NCI-H1048 (cell line): ENCODE results near the gene CNGB1.
"Not testable (repeated sequence)": the region's sequence is repeated elsewhere in the genome, so short reads cannot be mapped to it uniquely, and the experiment has no call there.

Experiments used
- DNase-seq: peaks from one replicate; lab custom pipeline; 2025; lab: John Stamatoyannopoulos, UW

Gene CNGB1

GRCh38 chr16:57857991-57858390 lies 112.9 kb downstream of the CNGB1 start:
- not testable (repeated sequence) for DNase-seq

DNA sequence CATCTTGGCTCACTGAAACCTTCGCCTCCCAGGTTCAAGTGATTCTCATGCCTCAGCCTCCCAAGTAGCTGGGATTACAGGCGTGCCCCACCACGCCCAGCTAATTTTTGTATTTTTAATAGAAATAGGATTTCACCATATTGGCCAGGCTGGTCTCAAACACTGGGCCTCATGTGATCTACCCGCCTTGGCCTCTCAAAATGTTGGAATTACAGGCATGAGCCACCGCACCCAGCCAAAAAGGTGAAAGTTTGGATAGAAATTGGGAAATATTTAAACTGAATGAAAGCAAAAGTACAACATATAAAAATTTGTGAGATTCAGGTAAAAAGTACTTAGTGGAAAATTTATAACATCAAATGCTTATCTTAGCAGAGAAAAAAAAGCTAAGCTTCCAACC lies 115.7 kb downstream of the CNGB1 start:
- DNase-seq, result no peak

- no peak for DNase-seq
These were observed 118.7 kb downstream of the CNGB1 start for GRCh38 chr16:57852189-57852588.

DNA sequence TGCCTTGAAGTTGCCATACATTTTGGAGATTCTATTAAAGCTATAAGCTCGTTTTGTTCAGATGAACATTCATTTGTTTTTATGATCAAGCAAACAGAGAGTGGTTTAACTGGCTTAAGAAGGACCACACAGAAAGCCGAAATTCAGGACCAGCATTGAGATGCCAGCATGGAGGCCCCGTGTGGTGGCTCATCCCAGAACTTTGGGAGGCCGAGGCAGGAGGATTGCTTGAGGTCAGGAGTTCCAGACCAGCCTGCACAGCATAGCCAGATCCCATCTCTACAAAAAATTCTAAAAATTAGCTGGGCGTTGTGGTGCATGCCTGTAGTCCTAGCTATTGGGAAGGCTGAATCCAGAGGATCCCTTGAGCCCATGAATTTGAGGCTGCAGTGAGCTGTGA lies 122.7 kb downstream of the CNGB1 start:
- no peak for DNase-seq

GRCh38 chr16:57846931-57847330 lies 124.0 kb downstream of the CNGB1 start:
- DNase-seq, result not testable (repeated sequence)

DNA sequence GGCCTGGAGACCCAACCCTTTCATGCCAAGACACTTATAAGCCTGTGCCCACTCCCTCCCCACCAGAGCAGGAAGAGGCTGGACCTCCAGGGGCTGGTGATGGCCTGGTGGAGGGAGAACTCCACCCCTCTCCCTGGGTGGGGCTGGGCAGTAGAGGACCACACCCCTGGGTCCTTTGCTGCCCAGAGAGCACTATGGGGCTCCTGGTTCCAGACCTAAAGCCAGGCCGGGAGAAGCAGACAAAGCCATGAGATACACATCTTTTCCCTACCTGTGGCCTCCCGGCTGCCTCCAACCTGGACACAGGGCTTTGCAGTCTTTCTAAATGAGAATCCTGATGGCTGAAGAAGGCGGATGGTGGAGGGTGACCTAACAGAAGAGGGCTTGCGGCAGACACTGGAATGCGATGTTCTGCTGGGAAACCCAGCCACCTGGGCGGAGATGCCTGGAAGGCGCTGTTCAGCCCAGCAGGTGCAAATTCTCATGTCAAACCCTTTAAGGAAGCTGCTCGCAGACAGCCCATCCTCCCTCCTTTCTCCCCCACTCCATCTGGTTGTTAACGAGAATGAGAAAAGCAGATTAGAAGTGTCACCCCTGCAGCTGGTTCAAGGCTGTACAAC lies 124.7 kb downstream of the CNGB1 start:
- DNase-seq, result no peak

DNA sequence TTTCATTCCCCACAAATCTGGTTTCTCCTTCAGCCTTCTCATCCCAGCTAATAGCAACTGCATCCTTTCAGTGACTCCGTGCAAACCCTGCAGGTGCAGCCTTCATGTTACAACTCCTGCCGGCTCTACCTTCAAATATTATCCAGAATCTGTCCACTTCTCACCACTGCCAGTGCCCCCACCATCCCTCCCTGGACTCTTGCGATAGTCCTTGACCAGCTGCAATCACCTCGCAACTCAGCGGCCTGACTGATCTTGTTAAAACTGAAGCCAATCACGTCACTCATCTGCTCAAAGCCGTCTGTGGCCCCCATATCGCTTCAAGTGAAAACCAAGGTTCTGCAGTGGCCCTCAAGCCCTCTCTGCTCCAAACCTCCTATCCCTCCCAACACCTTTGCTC lies 125.8 kb downstream of the CNGB1 start:
- no peak for DNase-seq

DNA sequence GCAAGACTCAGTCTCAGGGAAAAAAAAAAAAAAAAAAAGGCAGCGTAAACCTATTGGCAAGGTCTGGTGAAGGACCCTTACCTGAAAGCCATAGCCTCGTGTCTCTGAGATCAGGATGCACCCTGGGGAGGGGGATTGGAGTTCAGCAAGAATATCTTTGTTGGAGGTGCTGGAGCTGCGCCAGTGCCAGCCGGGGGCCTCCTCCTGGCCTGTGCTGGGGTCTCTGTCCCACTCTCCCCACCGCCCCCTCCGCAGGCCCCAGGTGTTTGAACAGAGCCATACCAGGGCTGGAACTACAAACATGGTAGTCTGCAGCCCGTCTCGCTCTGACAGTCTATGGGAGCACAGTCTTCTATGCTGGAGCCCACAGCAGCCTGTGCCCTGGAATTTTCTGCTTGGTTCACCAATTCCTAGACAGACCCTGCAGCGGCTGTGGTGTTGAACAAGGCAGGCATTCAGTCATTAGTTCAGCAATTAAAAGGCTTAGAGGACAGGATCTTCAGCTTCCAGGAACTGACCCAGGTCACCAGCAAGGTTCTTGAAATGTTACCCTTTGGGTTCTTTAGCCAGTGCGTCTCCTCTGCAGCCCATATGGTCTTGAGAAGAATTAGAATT lies 126.4 kb downstream of the CNGB1 start:
- no peak for DNase-seq

DNA sequence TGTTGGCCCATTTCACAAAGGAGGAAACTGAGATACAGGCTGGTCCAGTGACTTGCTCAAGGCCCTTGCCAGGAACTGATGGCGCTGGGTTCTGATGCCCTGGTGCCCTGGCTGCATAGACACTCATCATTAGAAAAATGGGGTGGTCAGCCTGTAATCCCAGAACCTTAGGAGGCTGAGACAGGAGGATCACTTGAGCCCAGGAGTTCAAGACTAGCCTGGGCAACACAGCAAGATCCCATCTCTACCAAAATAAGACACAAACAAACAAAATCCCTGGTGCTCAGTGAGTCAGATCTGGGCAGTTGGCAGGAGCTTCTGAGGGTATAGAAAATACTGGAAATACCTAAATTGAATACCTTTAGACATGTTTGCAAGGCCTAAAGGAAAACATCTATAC lies 127.5 kb downstream of the CNGB1 start:
- no peak for DNase-seq

DNA sequence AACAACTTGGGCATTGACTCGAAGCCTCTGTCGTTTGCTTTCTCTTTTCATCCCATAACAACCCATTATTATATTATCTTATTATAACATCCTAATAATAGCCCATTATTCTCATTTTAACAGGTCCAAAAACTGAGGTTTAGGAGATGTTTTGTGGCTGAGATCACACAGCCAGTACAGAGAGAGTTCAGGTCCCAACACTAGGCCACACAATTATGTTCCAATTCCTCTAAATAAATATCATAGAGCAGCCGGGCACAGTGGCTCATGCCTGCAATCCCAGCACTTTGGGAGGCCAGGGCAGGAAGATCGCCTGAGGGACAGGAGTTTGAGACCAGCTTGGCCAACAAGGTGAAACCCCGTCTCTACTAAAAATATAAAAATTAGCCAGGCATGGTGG lies 128.3 kb downstream of the CNGB1 start:
- DNase-seq, result no peak

GRCh38 chr16:57840833-57841232 lies 130.1 kb downstream of the CNGB1 start:
- DNase-seq, result no peak

- DNase-seq, result no peak
These were observed 132.8 kb downstream of the CNGB1 start for GRCh38 chr16:57838161-57838560.

DNA sequence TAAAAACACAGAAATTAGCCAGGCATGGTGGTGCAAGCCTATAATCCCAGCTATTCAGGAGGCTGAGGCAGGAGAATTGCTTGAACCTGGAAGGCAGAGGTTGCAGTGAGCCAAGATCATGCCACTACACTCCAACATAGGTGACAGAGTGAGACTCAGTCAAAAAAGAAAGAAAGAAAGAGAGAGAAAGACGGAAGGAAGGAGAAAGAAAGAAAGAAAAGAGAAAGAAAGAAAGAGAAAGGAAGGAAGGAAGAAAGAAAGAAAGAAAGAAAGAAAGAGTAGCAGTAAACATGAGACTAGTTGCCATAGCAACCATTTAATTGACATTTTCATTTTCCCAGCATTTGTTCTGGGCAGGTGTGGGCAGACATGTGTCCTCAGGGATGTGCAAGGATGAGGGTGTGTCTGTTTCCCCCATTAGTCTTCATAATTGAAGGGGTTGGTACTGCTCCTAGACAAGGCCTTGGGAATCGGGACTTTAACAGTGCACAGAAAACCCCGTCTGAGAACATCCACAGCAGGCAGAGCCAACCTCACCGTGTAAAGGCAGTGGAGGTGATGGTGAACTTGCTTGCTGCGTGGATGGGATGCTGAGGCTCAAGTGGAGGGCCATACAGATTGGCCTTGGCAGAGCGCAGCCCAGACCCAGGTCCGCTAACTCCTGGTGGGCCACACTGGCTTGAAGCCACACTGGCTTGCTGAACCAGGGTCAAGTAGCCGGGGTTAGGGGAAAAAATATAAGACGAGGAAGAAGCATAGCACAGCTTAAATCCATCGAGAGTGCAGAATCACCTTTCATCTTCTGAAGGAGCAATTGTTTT lies 133.4 kb downstream of the CNGB1 start:
- DNase-seq, result no peak

DNA sequence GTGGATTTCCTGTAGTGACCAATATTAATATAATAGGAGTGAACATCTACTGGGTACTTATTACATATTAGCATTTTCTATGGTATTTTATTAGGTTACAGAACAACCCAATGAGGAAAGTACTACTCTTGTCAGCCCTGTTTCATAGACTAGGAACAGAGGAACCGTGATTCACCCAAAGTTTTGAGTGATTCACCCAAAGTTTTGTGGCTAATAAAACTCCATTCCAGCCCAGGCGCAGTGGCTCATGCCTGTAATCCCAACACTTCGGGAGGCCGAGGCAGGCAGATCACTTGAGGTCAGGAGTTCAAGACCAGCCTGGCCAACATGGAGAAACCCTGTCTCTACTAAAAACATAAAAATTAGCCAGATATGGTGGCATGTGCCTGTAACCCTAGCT lies 135.5 kb downstream of the CNGB1 start:
- not testable (repeated sequence) for DNase-seq

DNA sequence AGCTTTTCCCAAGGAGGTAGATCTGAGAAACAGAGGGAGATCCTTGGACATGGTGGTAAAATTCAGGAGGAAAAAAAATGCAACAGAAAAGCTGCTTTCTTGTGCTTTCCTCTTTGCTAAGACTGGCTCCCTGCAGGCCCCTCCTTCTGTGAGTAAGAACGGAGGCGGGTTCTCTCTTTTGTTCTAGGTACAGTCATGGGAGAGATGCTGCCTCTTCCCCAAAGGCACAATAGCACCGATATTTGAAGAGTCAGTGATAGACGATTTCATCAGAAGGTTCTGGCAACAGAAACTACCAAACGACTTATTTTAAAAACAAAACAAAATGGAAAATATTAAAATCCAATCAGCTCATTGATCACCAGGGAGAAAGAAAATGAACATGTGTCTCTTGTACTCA lies 136.0 kb downstream of the CNGB1 start:
- DNase-seq, result no peak
